ENCODE results near the gene KCNAB1.
"Not testable (repeated sequence)": the region's sequence is repeated elsewhere in the genome, so short reads cannot be mapped to it uniquely, and the experiment has no call there.

The KCNAB1 gene

GRCh38 chr3:156548041-156548687, 427.8 kb downstream of the KCNAB1 start:
- H3K36me3 Mint-ChIP-seq (ENCODE audit: low read depth), result peaks cover 67% of the 10 kb centered on the region
- H3K4me1 Mint-ChIP-seq, result peaks cover 47% of the 10 kb centered on the region
- no peak overlapping the region for H3K4me3 Mint-ChIP-seq
- no peak for ATAC-seq
- no peak overlapping the region for H3K27ac Mint-ChIP-seq
- DNase-seq, result no peak
- H3K9me3 Mint-ChIP-seq, result no peaks in the 10 kb centered on the region
- H3K27me3 Mint-ChIP-seq, result no peaks in the 10 kb centered on the region

GRCh38 chr3:156548902-156549301, 428.5 kb downstream of the KCNAB1 start:
- ATAC-seq (no peak), DNase-seq (no peak)
- no peaks in the 10 kb centered on the region for H3K27me3 Mint-ChIP-seq
- peaks cover 53% of the 10 kb centered on the region for H3K4me1 Mint-ChIP-seq
- no peak overlapping the region for H3K27ac Mint-ChIP-seq
- H3K36me3 Mint-ChIP-seq (ENCODE audit: low read depth), result peaks cover 70% of the 10 kb centered on the region
- H3K4me3 Mint-ChIP-seq, result no peak overlapping the region
- H3K9me3 Mint-ChIP-seq, result no peaks in the 10 kb centered on the region

- Mint-ChIP-seq H3K27me3 (no peaks in the 10 kb centered on the region), H3K4me1 (peaks cover 64% of the 10 kb centered on the region), H3K27ac (no peak overlapping the region), H3K36me3 (ENCODE audit: low read depth) (peaks cover 73% of the 10 kb centered on the region), H3K9me3 (no peaks in the 10 kb centered on the region), H3K4me3 (no peak overlapping the region)
- ATAC-seq, result no peak
- no peak for DNase-seq
Measured at GRCh38 chr3:156551261-156551660, 430.9 kb downstream of the KCNAB1 start.

GRCh38 chr3:156551746-156552145, 431.4 kb downstream of the KCNAB1 start:
- Mint-ChIP-seq H3K36me3 (ENCODE audit: low read depth) (peaks cover 68% of the 10 kb centered on the region), H3K27me3 (no peaks in the 10 kb centered on the region), H3K27ac (peak overlapping the region; percentile 41), H3K9me3 (no peaks in the 10 kb centered on the region), H3K4me3 (no peak overlapping the region), H3K4me1 (peaks cover 60% of the 10 kb centered on the region)
- DNase-seq, result no peak
- no peak for ATAC-seq

GRCh38 chr3:156552973-156553372, 432.6 kb downstream of the KCNAB1 start:
- no peak for ATAC-seq
- Mint-ChIP-seq H3K36me3 (ENCODE audit: low read depth) (peaks cover 57% of the 10 kb centered on the region), H3K9me3 (no peaks in the 10 kb centered on the region), H3K27me3 (no peaks in the 10 kb centered on the region), H3K4me1 (peaks cover 55% of the 10 kb centered on the region), H3K4me3 (peak overlapping the region; percentile 94), H3K27ac (no peak overlapping the region)
- DNase-seq, result no peak

- DNase-seq, result peak; percentile 16
- Mint-ChIP-seq H3K9me3 (no peaks in the 10 kb centered on the region), H3K36me3 (ENCODE audit: low read depth) (peaks cover 48% of the 10 kb centered on the region), H3K4me3 (peak overlapping the region; percentile 94), H3K4me1 (peaks cover 53% of the 10 kb centered on the region), H3K27me3 (no peaks in the 10 kb centered on the region), H3K27ac (peak overlapping the region; percentile 90)
- ATAC-seq, result no peak
Measured at GRCh38 chr3:156553705-156554356, 433.5 kb downstream of the KCNAB1 start.

- no peak for ATAC-seq
- DNase-seq, result no peak
- peaks cover 46% of the 10 kb centered on the region for H3K36me3 Mint-ChIP-seq (ENCODE audit: low read depth)
- no peaks in the 10 kb centered on the region for H3K9me3 Mint-ChIP-seq
- H3K4me3 Mint-ChIP-seq, result peak overlapping the region; percentile 94
- H3K27me3 Mint-ChIP-seq, result no peaks in the 10 kb centered on the region
- peak overlapping the region; percentile 90 for H3K27ac Mint-ChIP-seq
- peaks cover 52% of the 10 kb centered on the region for H3K4me1 Mint-ChIP-seq
Measured at GRCh38 chr3:156554515-156554841, 434.1 kb downstream of the KCNAB1 start.

- Mint-ChIP-seq H3K4me1 (peaks cover 52% of the 10 kb centered on the region), H3K27ac (peak within 1 kb of the TSS; percentile 90), H3K9me3 (no peaks in the 10 kb centered on the region), H3K36me3 (ENCODE audit: low read depth) (peaks cover 44% of the 10 kb centered on the region), H3K27me3 (no peaks in the 10 kb centered on the region), H3K4me3 (peak within 1 kb of the TSS; percentile 94)
- DNase-seq (peak; percentile 98), ATAC-seq (peak; percentile 100)
Measured at GRCh38 chr3:156554842-156555687, 434.7 kb downstream of the KCNAB1 start, which contains the start of gene SSR3. Gene SSR3 (minus strand): TSS chr3:156555117. CDS start chr3:156555089, 28 bp downstream.

GRCh38 chr3:156558389-156558788, 438.0 kb downstream of the KCNAB1 start:
- no peak overlapping the region for H3K27ac Mint-ChIP-seq
- no peak for ATAC-seq
- H3K9me3 Mint-ChIP-seq, result no peaks in the 10 kb centered on the region
- DNase-seq, result no peak
- H3K4me3 Mint-ChIP-seq, result no peak overlapping the region
- peaks cover 11% of the 10 kb centered on the region for H3K36me3 Mint-ChIP-seq (ENCODE audit: low read depth)
- H3K27me3 Mint-ChIP-seq, result peaks cover 3% of the 10 kb centered on the region
- H3K4me1 Mint-ChIP-seq, result peaks cover 19% of the 10 kb centered on the region

GRCh38 chr3:156559321-156559720, 438.9 kb downstream of the KCNAB1 start:
- Mint-ChIP-seq H3K4me3 (no peak overlapping the region), H3K27me3 (peaks cover 7% of the 10 kb centered on the region), H3K9me3 (no peaks in the 10 kb centered on the region), H3K27ac (no peak overlapping the region), H3K36me3 (ENCODE audit: low read depth) (peaks cover 4% of the 10 kb centered on the region), H3K4me1 (peaks cover 12% of the 10 kb centered on the region)
- DNase-seq (no peak), ATAC-seq (no peak)

GRCh38 chr3:156561533-156561932, 441.2 kb downstream of the KCNAB1 start:
- no peak overlapping the region for H3K4me3 Mint-ChIP-seq
- no peaks in the 10 kb centered on the region for H3K36me3 Mint-ChIP-seq (ENCODE audit: low read depth)
- H3K4me1 Mint-ChIP-seq, result no peaks in the 10 kb centered on the region
- no peak overlapping the region for H3K27ac Mint-ChIP-seq
- H3K9me3 Mint-ChIP-seq, result no peaks in the 10 kb centered on the region
- DNase-seq, result no peak
- ATAC-seq, result no peak
- peaks cover 7% of the 10 kb centered on the region for H3K27me3 Mint-ChIP-seq

GRCh38 chr3:156562486-156562885, 442.1 kb downstream of the KCNAB1 start:
- not testable (repeated sequence) for ATAC-seq

GRCh38 chr3:156563900-156564682, 443.7 kb downstream of the KCNAB1 start:
- Mint-ChIP-seq H3K27me3 (peaks cover 7% of the 10 kb centered on the region), H3K9me3 (peaks cover 4% of the 10 kb centered on the region), H3K4me1 (peaks cover under 1% of the 10 kb centered on the region), H3K36me3 (ENCODE audit: low read depth) (no peaks in the 10 kb centered on the region), H3K27ac (no peak overlapping the region), H3K4me3 (no peak overlapping the region)
- ATAC-seq (no peak), DNase-seq (no peak)

More at GRCh38 chr3:156562486-156562885, 442.1 kb downstream of the KCNAB1 start:
- H3K9me3 Mint-ChIP-seq; H3K36me3 Mint-ChIP-seq (ENCODE audit: low read depth); DNase-seq; H3K27me3 Mint-ChIP-seq; H3K27ac Mint-ChIP-seq; H3K4me3 Mint-ChIP-seq; H3K4me1 Mint-ChIP-seq: not testable (repeated sequence)

GRCh38 chr3:156569016-156569415, 448.6 kb downstream of the KCNAB1 start:
- H3K36me3 Mint-ChIP-seq (ENCODE audit: low read depth); H3K27ac Mint-ChIP-seq; H3K9me3 Mint-ChIP-seq; ATAC-seq; DNase-seq; H3K4me1 Mint-ChIP-seq; H3K27me3 Mint-ChIP-seq; H3K4me3 Mint-ChIP-seq: not testable (repeated sequence)

Measured in activated naive CD8-positive, alpha-beta T cell treated with anti-CD3 and anti-CD28 coated beads, Interleukin-2, amount 50 U/mL, for 24 hours (primary cell).